BJ (cell line): ENCODE data around the gene NID1. TPM values are rescaled to one million over a fixed set of nuclear protein-coding genes. Genes with fewer than 3 reads are reported as not detected.

Experiments used
- CTCF ChIA-PET: fragments of 350-600 bp; formaldehyde crosslinking; extraction: SDS; loops from one replicate; lab custom pipeline; 2021; ENCODE audit warnings: antibody characterized with exemption, inconsistent platforms; lab: Yijun Ruan, JAX
- POLR2A ChIA-PET: fragments of 300-600 bp; sonication (Branson Sonifier 250); formaldehyde crosslinking; extraction: SDS; loops from one replicate; lab custom pipeline; 2021; ENCODE audit warnings: antibody characterized with exemption; lab: Charles Lee
- DNase-seq: peaks from one replicate; pipeline ENCODE4 v3.0.0-alpha.2; 2011; ENCODE audit warnings: low read depth
- H3K27me3 ChIP-seq: 2 replicates; pipeline ENCODE4 v1.6.0; 2011; ENCODE audit warnings: low read length; ENCODE audit not compliant: control insufficient read depth, insufficient read depth
- H3K36me3 ChIP-seq: 2 replicates; pipeline ENCODE4 v1.5.1; 2011; ENCODE audit warnings: low read length; ENCODE audit not compliant: control insufficient read depth, insufficient read depth
- H3K4me3 ChIP-seq: 2 replicates; pipeline ENCODE4 v1.5.1; 2011; ENCODE audit warnings: low read depth, mild to moderate bottlenecking, control low read depth, low read length
- polyA plus RNA-seq: library from polyadenylated mRNA; depleted of rRNA; stranded (reverse); fragments of >200 nt; gene quantifications from 2 replicates; pipeline ENCODE4 v1.2.3, GENCODE V29; 2011
- TF ChIP-seq, protein P1 (sequence below): IDR thresholded peaks from 2 replicates; pipeline ENCODE4 v1.5.1; 2011; ENCODE audit warnings: low read depth, mild to moderate bottlenecking, control low read depth, inconsistent platforms, low read length, moderate library complexity; ENCODE audit not compliant: insufficient read depth

Gene NID1
- polyA plus RNA-seq, 1 experiment = 182 TPM

DNA sequence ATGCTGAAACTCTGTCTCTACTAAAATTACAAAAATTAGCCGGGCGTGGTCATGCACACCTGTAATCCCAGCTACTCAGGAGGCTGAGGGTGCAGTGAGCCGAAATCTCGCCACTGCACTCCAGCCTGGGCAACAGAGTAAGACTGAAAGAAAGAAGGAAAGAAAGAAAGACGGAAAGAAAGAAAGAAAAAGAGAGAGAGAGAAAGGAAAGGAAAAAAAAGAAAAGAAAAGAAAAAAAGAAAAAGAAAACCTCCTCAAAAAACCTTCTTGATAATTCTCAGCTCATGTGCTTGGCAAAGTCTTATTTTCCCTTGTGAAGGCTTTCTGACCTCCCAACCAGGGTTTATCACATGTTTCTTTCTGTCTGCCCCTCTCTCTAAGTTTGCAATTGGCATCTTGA, 7.3 kb downstream of the NID1 start:
- Histone ChIP-seq H3K36me3 (no peaks in the 10 kb centered on the region), H3K27me3 (no peaks in the 10 kb centered on the region), H3K4me3 (no peak overlapping the region)
- CTCF ChIA-PET = no interaction called here
- TF ChIP-seq, protein P1, sequence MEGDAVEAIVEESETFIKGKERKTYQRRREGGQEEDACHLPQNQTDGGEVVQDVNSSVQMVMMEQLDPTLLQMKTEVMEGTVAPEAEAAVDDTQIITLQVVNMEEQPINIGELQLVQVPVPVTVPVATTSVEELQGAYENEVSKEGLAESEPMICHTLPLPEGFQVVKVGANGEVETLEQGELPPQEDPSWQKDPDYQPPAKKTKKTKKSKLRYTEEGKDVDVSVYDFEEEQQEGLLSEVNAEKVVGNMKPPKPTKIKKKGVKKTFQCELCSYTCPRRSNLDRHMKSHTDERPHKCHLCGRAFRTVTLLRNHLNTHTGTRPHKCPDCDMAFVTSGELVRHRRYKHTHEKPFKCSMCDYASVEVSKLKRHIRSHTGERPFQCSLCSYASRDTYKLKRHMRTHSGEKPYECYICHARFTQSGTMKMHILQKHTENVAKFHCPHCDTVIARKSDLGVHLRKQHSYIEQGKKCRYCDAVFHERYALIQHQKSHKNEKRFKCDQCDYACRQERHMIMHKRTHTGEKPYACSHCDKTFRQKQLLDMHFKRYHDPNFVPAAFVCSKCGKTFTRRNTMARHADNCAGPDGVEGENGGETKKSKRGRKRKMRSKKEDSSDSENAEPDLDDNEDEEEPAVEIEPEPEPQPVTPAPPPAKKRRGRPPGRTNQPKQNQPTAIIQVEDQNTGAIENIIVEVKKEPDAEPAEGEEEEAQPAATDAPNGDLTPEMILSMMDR = no peak
- POLR2A ChIA-PET = no interaction called here
- no peak for DNase-seq

DNA sequence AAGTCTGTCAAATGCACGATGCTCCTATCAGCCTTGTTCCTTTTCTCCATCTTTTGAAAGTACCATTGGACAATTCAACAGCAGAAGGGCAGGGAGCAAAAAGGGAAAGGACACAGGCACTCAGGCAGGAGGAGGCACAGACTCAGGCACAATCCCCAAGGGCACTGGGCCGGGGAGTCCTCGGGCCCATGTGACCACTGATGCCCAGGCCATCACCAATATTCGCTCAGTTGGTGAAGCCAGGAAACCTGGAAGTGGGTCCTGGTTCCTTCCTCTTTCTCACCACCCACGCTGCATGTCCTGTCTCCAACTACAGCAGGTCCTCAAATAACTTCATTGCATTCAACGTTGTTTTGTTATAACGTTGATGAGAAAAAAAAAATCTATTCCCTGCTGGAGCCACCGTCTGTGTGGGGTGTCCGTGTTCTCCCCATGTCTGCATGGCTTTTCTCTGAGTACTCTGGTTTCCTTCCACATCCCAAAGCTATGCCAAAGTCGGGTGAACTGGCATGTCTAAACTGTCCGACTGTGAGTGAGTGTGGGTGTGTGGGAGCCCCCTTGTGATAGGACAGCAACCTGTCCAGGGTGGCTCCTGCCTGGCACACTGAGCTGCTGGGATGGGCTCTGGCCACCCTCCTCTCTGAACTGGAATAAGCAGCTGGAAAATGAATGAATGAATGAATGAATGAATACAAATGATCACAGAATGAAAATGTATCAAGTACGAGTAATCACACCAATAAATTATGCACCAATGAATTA, 12.5 kb downstream of the NID1 start:
- TF ChIP-seq, protein P1 = no peak
- H3K36me3 ChIP-seq = peaks cover 3% of the 10 kb centered on the region; the same call in 1 of the 2 replicates
- no peak for DNase-seq
- CTCF ChIA-PET = interaction anchor here (0.6 to 1.3 kb wide), 3 partner anchors 11 to 68 kb away, joined by 3 to 4 read pairs (median 3); no protein-coding TSS in a partner anchor
- POLR2A ChIA-PET = interaction anchor here (0.6 kb wide), 1 partner anchor 459 kb away, joined by 8 read pairs; no protein-coding TSS in a partner anchor
- H3K4me3 ChIP-seq = no peak overlapping the region
- H3K27me3 ChIP-seq = no peaks in the 10 kb centered on the region

DNA sequence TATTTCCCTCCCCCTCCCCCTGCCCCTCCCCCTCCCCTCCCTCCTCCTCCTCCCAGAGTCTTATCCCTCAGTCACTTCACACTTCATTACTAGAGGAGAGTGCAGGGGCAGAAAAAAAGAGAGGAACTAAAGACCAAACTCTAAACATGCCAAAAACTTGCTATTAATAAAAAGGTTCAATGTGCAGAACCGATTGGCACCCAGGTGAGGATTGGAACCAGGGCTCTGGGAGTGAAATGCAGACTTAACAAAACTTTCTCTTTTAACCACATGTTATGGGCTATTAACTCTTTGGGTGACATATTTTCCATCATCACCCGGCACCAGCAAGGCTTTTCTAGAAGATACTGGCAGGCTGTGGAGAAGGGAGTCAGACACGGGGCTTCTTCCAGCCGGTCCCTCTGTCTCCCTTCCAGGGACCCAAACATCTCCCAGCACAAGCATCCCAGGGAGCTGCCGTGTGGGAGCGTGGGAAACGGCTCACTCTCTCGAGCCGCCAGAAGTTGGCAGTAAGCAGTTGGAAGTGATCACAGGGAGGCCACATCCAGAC, 13.6 kb downstream of the NID1 start:
- no peaks in the 10 kb centered on the region for H3K27me3 ChIP-seq
- TF ChIP-seq, protein P1 = 0 out of 2 replicates have a peak, but pooled peaks have one; percentile 5
- no peak overlapping the region for H3K4me3 ChIP-seq
- peaks cover 7% of the 10 kb centered on the region for H3K36me3 ChIP-seq
- DNase-seq = peak; percentile 7
- ChIA-PET POLR2A (interaction anchor here (0.6 kb wide), 1 partner anchor 460 kb away, joined by 8 read pairs; no protein-coding TSS in a partner anchor), CTCF (interaction anchor here (0.6 to 1.4 kb wide), 2 partner anchors 20 to 67 kb away, joined by 3 read pairs; no protein-coding TSS in a partner anchor)

DNA sequence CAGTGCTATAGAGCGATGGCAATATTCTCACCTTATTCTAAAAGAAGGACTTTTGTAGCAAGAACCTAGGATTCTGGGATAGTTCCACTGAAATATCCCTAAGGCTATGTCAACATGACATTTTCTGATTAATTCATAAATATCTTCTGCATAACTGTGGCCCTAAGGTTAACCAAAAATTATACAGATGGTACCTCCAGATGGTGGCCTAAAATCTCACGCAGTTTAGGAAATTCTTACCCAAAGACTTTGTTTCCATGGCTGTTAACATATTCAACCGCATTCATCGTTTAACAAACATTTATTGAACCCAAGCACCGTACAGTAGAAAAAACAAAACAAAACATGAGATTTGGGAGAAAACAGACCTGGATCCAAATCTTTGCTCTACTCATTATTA, 19.1 kb downstream of the NID1 start:
- H3K4me3 ChIP-seq = no peak overlapping the region
- H3K27me3 ChIP-seq = no peaks in the 10 kb centered on the region
- ChIA-PET POLR2A (no interaction called here), CTCF (interaction anchor here (0.8 to 1.1 kb wide), 2 partner anchors 19 to 59 kb away, joined by 3 read pairs; partner anchors contain the start of gene NID1)
- H3K36me3 ChIP-seq = peaks cover 15% of the 10 kb centered on the region
- no peak for DNase-seq
- TF ChIP-seq, protein P1 = no peak

DNA sequence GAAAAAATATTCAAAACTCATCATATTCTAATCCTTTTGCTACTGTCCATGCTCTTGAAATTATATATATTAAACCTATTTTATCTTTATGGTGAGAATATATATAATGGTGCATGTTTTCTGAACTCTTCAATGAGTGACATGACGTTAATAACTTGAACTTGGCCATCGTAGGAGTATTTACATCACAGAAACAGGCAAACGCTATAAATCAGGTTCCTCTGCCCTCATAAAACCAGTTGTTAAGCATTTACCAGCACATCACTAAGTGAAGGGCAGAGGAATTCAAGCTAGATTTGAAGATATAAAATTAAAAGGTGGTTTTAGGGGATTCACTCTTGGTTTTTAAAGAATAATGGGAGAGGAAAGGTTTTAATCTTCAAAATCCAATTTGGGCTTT, 20.5 kb downstream of the NID1 start:
- ChIA-PET CTCF (no interaction called here), POLR2A (interaction anchor here (0.7 kb wide), 1 partner anchor 27 kb away, joined by 3 read pairs; no protein-coding TSS in a partner anchor)
- Histone ChIP-seq H3K36me3 (peaks cover 15% of the 10 kb centered on the region), H3K4me3 (no peak overlapping the region), H3K27me3 (no peaks in the 10 kb centered on the region)
- TF ChIP-seq, protein P1 = no peak
- no peak for DNase-seq
